Measurements from ENCODE around the gene PCDHGA5. TPM values are rescaled to one million over a fixed set of nuclear protein-coding genes. Genes with fewer than 3 reads are reported as not detected.

PCDHGA5 gene
- total RNA-seq, 1 experiment from 2014 or later: 1.3 TPM

GRCh38 chr5:141320225-141321169, 43.5 kb upstream of the PCDHGA5 start, which contains the start of gene TAF7:
TSS of gene TAF7 (minus strand) at chr5:141320784. CDS start at chr5:141320044, 740 bp downstream.
- Histone ChIP-seq H2AFZ (ENCODE audit: low read length) (peak within 1 kb of the TSS; percentile 79), H3K79me1 (ENCODE audit: insufficient read depth, low read depth, low read length, poor library complexity, severe bottlenecking) (peaks cover 2% of the 10 kb centered on the region), H3K23ac (ENCODE audit: insufficient read length, low read depth, low read length) (no peak within 1 kb of the TSS), H4K8ac (replicated peaks; ENCODE audit: insufficient read length, low read depth, low read length) (no peak within 1 kb of the TSS), H2BK15ac (ENCODE audit: low read depth, low read length) (no peak within 1 kb of the TSS), H4K20me1 (ENCODE audit: control insufficient read depth, insufficient read depth, insufficient read length) (no peaks in the 10 kb centered on the region), H3K4ac (ENCODE audit: low read depth, low read length) (no peak within 1 kb of the TSS; the same call in 1 of the 2 replicates), H3K9ac (ENCODE audit: extremely low read depth, insufficient read length, low read length) (peak within 1 kb of the TSS; percentile 98), H4K91ac (ENCODE audit: insufficient read length, low read depth, low read length) (no peak within 1 kb of the TSS), H3K18ac (ENCODE audit: insufficient read length, low read depth, low read length) (peak within 1 kb of the TSS; percentile 98), H3K23me2 (ENCODE audit: insufficient read length, low read depth, low read length, poor library complexity, severe bottlenecking) (peaks cover 3% of the 10 kb centered on the region), H2BK20ac (ENCODE audit: low read depth, low read length, poor library complexity, severe bottlenecking) (no peak within 1 kb of the TSS), H3K4me1 (ENCODE audit: insufficient read depth, low read length) (no peaks in the 10 kb centered on the region), H3T11ph (ENCODE audit: low read length) (peak within 1 kb of the TSS; percentile 83), H2BK120ac (ENCODE audit: low read depth, low read length, poor library complexity, severe bottlenecking) (no peak within 1 kb of the TSS), H2AK5ac (ENCODE audit: insufficient read length, low read length) (peak within 1 kb of the TSS; percentile 88), H3K14ac (ENCODE audit: insufficient read depth, low read length) (peak within 1 kb of the TSS; percentile 98), H3K56ac (ENCODE audit: insufficient read length, low read depth, low read length) (no peak within 1 kb of the TSS), H3K79me2 (ENCODE audit: insufficient read depth, low read length) (peaks cover 6% of the 10 kb centered on the region; the same call in 1 of the 2 replicates), H2BK12ac (ENCODE audit: insufficient read length, low read depth, low read length) (no peak within 1 kb of the TSS), H3K27me3 (ENCODE audit: insufficient read depth, low read length) (no peaks in the 10 kb centered on the region), H4K5ac (ENCODE audit: insufficient read length, low read depth, low read length) (peak within 1 kb of the TSS; percentile 81), H3K9me3 (ENCODE audit: control insufficient read depth, low read depth, low read length) (peaks cover 22% of the 10 kb centered on the region), H3K4me2 (ENCODE audit: insufficient read depth, insufficient read length, low read length) (peak within 1 kb of the TSS; percentile 100), H3K27ac (ENCODE audit: insufficient read length, low read depth, low read length) (peak within 1 kb of the TSS; percentile 35), H2BK5ac (ENCODE audit: insufficient read length, low read length) (peak within 1 kb of the TSS; percentile 15)
- peaks cover 9 to 15% of the 10 kb centered on the region in 2 experiments; a peak in 3 of 4 replicates for H3K4me1 Mint-ChIP-seq
- TF ChIP-seq CTCF (conservative IDR thresholded peaks at IDR 0.05): peak; percentile 88
- H3K9me3 Mint-ChIP-seq: peaks cover 39 to 73% of the 10 kb centered on the region in 2 experiments
- peaks cover 46 to 50% (median 49%) of the 10 kb centered on the region in 3 experiments for H3K36me3 Mint-ChIP-seq (ENCODE audit: insufficient read depth in 1 of 3, low read depth in 3 of 3)
- peak within 1 kb of the TSS; percentile 99 to 100 (median 99) for H3K27ac Mint-ChIP-seq
- DNase-seq: peak; percentile 92
- H3K4me3 Mint-ChIP-seq: peak within 1 kb of the TSS; percentile 97 to 98
- H3K27me3 Mint-ChIP-seq (ENCODE audit: low read depth): peaks cover 1% of the 10 kb centered on the region
- WGBS (ENCODE audit: extremely low coverage, insufficient read length, low lambda C conversion rate): no CpG with 5 or more reads among the region's 67 CpGs
